ENCODE results near the gene FOXO3.

Gene FOXO3

GRCh38 chr6:108576709-108577108 is 16.0 kb downstream of the FOXO3 start:
- DNase-seq (ENCODE audit: low spot score), result no peak

- DNase-seq (ENCODE audit: low spot score), result no peak
Measured at GRCh38 chr6:108578166-108578565, 17.4 kb downstream of the FOXO3 start.

GRCh38 chr6:108578595-108579327 is 18.0 kb downstream of the FOXO3 start:
- no peak for DNase-seq (ENCODE audit: low spot score)

GRCh38 chr6:108579328-108579721 is 18.6 kb downstream of the FOXO3 start:
- no peak for DNase-seq (ENCODE audit: low spot score)

GRCh38 chr6:108580646-108581045 is 19.9 kb downstream of the FOXO3 start:
- no peak for DNase-seq (ENCODE audit: low spot score)

- DNase-seq (ENCODE audit: low spot score), result no peak
Measured at GRCh38 chr6:108581237-108581931, 20.7 kb downstream of the FOXO3 start.

GRCh38 chr6:108581932-108582475 is 21.3 kb downstream of the FOXO3 start:
- no peak for DNase-seq (ENCODE audit: low spot score)

- DNase-seq (ENCODE audit: low spot score), result no peak
Measured at GRCh38 chr6:108582618-108583017, 21.9 kb downstream of the FOXO3 start.

GRCh38 chr6:108584323-108584722 is 23.6 kb downstream of the FOXO3 start:
- DNase-seq (ENCODE audit: low spot score), result no peak

- no peak for DNase-seq (ENCODE audit: low spot score)
Measured at GRCh38 chr6:108585359-108585758, 24.6 kb downstream of the FOXO3 start.

GRCh38 chr6:108585921-108586536 is 25.3 kb downstream of the FOXO3 start:
- DNase-seq (ENCODE audit: low spot score), result no peak

- DNase-seq (ENCODE audit: low spot score), result no peak
Measured at GRCh38 chr6:108587258-108588059, 26.7 kb downstream of the FOXO3 start.

- DNase-seq (ENCODE audit: low spot score), result no peak
Measured at GRCh38 chr6:108588586-108588985, 27.9 kb downstream of the FOXO3 start.

- no peak for DNase-seq (ENCODE audit: low spot score)
Measured at GRCh38 chr6:108589244-108589791, 28.6 kb downstream of the FOXO3 start.

- no peak for DNase-seq (ENCODE audit: low spot score)
Measured at GRCh38 chr6:108591040-108591816, 30.5 kb downstream of the FOXO3 start.

- no peak for DNase-seq (ENCODE audit: low spot score)
Measured at GRCh38 chr6:108592371-108593337, 31.9 kb downstream of the FOXO3 start.

- no peak for DNase-seq (ENCODE audit: low spot score)
Measured at GRCh38 chr6:108594151-108594550, 33.4 kb downstream of the FOXO3 start.

GRCh38 chr6:108594640-108595039 is 33.9 kb downstream of the FOXO3 start:
- no peak for DNase-seq (ENCODE audit: low spot score)

GRCh38 chr6:108596956-108597355 is 36.2 kb downstream of the FOXO3 start:
- DNase-seq (ENCODE audit: low spot score), result no peak

Measured in RKO (cell line).